NB4 (cell line): ENCODE results near the gene TSPAN17.

Source experiments
- POLR2A ChIP-seq: IDR thresholded peaks from 2 replicates; pipeline ENCODE4 v1.6.1; 2011; ENCODE audit warnings: mild to moderate bottlenecking; ENCODE audit not compliant: insufficient read length; ENCODE audit errors: extremely low read depth
- TF ChIP-seq, protein P1 (sequence below): IDR thresholded peaks from one replicate; pipeline ENCODE4 v1.5.1; 2012; ENCODE audit warnings: low read depth, low read length

DNA sequence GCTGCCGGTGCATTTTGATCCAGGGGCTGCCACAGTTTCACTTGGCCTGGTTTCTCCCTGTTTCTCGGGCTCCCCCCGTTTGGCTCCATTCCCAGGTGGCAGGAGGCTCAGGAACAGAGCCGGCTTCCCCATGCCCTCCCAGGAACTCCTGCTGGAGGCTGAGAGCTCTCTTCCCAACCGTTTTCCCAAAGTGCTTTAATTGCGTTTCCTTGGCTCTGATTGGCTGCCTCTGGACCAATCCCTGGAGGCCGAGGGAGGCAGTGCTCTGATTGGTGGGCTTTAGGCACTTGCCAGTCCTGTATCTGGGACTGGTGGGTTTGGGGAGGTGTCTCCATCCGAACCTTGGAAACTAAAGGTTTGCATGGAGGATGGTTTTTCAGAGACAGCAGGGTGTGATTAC, 4.9 kb downstream of the TSPAN17 start:
- TF ChIP-seq, protein P1, sequence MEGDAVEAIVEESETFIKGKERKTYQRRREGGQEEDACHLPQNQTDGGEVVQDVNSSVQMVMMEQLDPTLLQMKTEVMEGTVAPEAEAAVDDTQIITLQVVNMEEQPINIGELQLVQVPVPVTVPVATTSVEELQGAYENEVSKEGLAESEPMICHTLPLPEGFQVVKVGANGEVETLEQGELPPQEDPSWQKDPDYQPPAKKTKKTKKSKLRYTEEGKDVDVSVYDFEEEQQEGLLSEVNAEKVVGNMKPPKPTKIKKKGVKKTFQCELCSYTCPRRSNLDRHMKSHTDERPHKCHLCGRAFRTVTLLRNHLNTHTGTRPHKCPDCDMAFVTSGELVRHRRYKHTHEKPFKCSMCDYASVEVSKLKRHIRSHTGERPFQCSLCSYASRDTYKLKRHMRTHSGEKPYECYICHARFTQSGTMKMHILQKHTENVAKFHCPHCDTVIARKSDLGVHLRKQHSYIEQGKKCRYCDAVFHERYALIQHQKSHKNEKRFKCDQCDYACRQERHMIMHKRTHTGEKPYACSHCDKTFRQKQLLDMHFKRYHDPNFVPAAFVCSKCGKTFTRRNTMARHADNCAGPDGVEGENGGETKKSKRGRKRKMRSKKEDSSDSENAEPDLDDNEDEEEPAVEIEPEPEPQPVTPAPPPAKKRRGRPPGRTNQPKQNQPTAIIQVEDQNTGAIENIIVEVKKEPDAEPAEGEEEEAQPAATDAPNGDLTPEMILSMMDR, result no peak
- no peak for TF ChIP-seq POLR2A
